GM12864 (cell line): ENCODE results near the gene ZNF512B.

Experiments
- DNase-seq: peaks from one replicate; pipeline ENCODE4 v3.0.0-alpha.2; 2011; ENCODE audit warnings: low read depth
- H3K4me3 ChIP-seq: 2 replicates; pipeline ENCODE4 v1.5.1; 2011; ENCODE audit warnings: mild to moderate bottlenecking, low read depth, low read length, control low read depth
- CTCF ChIP-seq: IDR thresholded peaks from 2 replicates; pipeline ENCODE4 v1.5.1; 2011; ENCODE audit warnings: low read depth, mild to moderate bottlenecking, moderate library complexity, low read length, control low read depth, inconsistent platforms; ENCODE audit errors: missing control alignments

ZNF512B gene

GRCh38 chr20:63939061-63939935 is 30.4 kb downstream of the ZNF512B start:
- no peak for DNase-seq
- H3K4me3 ChIP-seq: no peak overlapping the region
- TF ChIP-seq CTCF: no peak

- DNase-seq: no peak
- TF ChIP-seq CTCF: no peak
- H3K4me3 ChIP-seq: no peak overlapping the region
These were observed 32.1 kb downstream of the ZNF512B start for GRCh38 chr20:63937596-63937995.

- no peak for DNase-seq
- H3K4me3 ChIP-seq: no peak overlapping the region
- TF ChIP-seq CTCF: no peak
These were observed 34.3 kb downstream of the ZNF512B start for GRCh38 chr20:63935447-63935846.

- no peak for DNase-seq
- H3K4me3 ChIP-seq: no peak overlapping the region
- TF ChIP-seq CTCF: peak; percentile 34
These were observed 35.3 kb downstream of the ZNF512B start for GRCh38 chr20:63934271-63935068.

- DNase-seq: no peak
- no peak for TF ChIP-seq CTCF
These were observed 36.1 kb downstream of the ZNF512B start for GRCh38 chr20:63933646-63934045.

GRCh38 chr20:63932606-63933160 is 37.0 kb downstream of the ZNF512B start:
- no peak for DNase-seq
- no peak for TF ChIP-seq CTCF
- no peak overlapping the region for H3K4me3 ChIP-seq

More at GRCh38 chr20:63933646-63934045, 36.1 kb downstream of the ZNF512B start:
- H3K4me3 ChIP-seq: no peak overlapping the region
